A673 (cell line): ENCODE measurements around the gene EXOC6. TPM values are rescaled to one million over a fixed set of nuclear protein-coding genes. Genes with fewer than 3 reads are reported as not detected.

Experiments used
- BruUV-seq: library from RNA; stranded (reverse); fragments of 400-500 nt; replicated peaks from 2 replicates; lab custom pipeline; 2021; lab: Mats Ljungman, UMichigan
- CTCF ChIA-PET: fragments of 300-600 bp; sonication (Branson Sonifier 250); formaldehyde crosslinking; loops from one replicate; lab custom pipeline; 2022; ENCODE audit warnings: antibody characterized with exemption; lab: Charles Lee
- POLR2A ChIA-PET: fragments of 300-600 bp; sonication (Branson Sonifier 250); formaldehyde crosslinking; loops from one replicate; lab custom pipeline; 2022; ENCODE audit warnings: antibody characterized with exemption; ENCODE audit not compliant: low non-redundant PET; lab: Charles Lee
- DNase-seq: peaks from one replicate; pipeline ENCODE4 v3.0.0-alpha.2; 2015; ENCODE audit warnings: low spot score
- H3K27ac ChIP-seq: fragments of 200-600 bp; sonication (generic); 2 replicates; pipeline ENCODE4 v1.5.1; 2016; ENCODE audit warnings: mixed run types, low read depth, mild to moderate bottlenecking, mixed read lengths, antibody characterized with exemption, low read length; ENCODE audit not compliant: poor library complexity, severe bottlenecking
- H3K27me3 ChIP-seq: fragments of 200-600 bp; sonication (generic); replicated peaks from 2 replicates; pipeline ENCODE4 v1.6.1; 2017; ENCODE audit warnings: mixed run types, low read depth, mild to moderate bottlenecking, mixed read lengths, antibody characterized with exemption, low read length; ENCODE audit not compliant: insufficient read depth, poor library complexity
- H3K36me3 ChIP-seq: fragments of 200-600 bp; sonication (generic); 2 replicates; pipeline ENCODE4 v1.6.1; 2016; ENCODE audit warnings: mixed run types, mild to moderate bottlenecking, mixed read lengths, antibody characterized with exemption, low read length; ENCODE audit not compliant: insufficient read depth, poor library complexity, severe bottlenecking
- H3K4me1 ChIP-seq: fragments of 200-600 bp; sonication (generic); 2 replicates; pipeline ENCODE4 v1.6.1; 2017; ENCODE audit warnings: mixed run types, mild to moderate bottlenecking, mixed read lengths, antibody characterized with exemption, low read length; ENCODE audit not compliant: insufficient read depth, poor library complexity, severe bottlenecking
- H3K4me3 ChIP-seq: fragments of 200-600 bp; sonication (generic); 2 replicates; pipeline ENCODE4 v1.5.1; 2016; ENCODE audit warnings: low read depth, mixed run types, mild to moderate bottlenecking, mixed read lengths, low read length; ENCODE audit not compliant: poor library complexity, severe bottlenecking
- H3K9me3 ChIP-seq: fragments of 200-600 bp; sonication (generic); 2 replicates; pipeline ENCODE4 v1.6.1; 2016; ENCODE audit warnings: mixed run types, low read depth, mild to moderate bottlenecking, mixed read lengths, antibody characterized with exemption, low read length; ENCODE audit not compliant: poor library complexity, severe bottlenecking
- CTCF ChIP-seq: fragments of 300-800, 200-600 bp; sonication (generic); conservative IDR thresholded peaks from 2 replicates; pipeline ENCODE4 v1.5.1; 2017; ENCODE audit warnings: low read depth, mild to moderate bottlenecking, antibody characterized with exemption, low read length, moderate library complexity, mixed read lengths
- EZH2 ChIP-seq: fragments of 200-600 bp; sonication (generic); IDR thresholded peaks from 2 replicates; pipeline ENCODE4 v1.6.1; 2017; ENCODE audit warnings: borderline replicate concordance, low read depth, mild to moderate bottlenecking, mixed read lengths, antibody characterized with exemption, low read length; ENCODE audit not compliant: poor library complexity, severe bottlenecking
- intact Hi-C: fragments of 100-400 bp; cut with micrococcal nuclease; formaldehyde crosslinking; loops from one replicate; pipeline ENCODE4 v1.10.0; 2022; ENCODE audit not compliant: unreplicated experiment
- total RNA-seq: library from RNA; stranded (reverse); gene quantifications from 2 replicates; pipeline ENCODE4 v1.2.3, GENCODE V29; 2021

Gene EXOC6
- total RNA-seq, 1 experiment from 2014 or later = 35.0 TPM

DNA sequence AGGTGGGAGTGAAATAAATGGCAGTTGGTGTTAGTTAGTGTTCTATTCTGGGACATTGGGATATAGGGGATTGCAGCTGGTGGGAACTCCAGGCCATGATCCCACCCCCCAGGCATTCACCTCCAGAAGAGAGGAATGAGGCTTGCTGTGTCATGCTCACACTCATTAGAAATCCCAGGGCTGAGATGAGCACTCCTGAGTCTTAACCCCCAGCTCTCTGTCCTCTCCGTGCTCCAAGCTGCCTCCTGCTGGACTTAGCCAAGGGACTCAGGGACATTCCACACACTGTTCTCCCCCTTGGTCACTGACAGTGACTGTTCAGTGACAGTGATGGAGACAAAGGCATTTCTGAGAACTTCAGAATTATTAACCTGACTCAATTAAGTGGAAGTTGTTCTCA lies 246.9 kb downstream of the EXOC6 start:
- Histone ChIP-seq H3K27me3 (no peaks in the 10 kb centered on the region), H3K36me3 (no peaks in the 10 kb centered on the region), H3K4me1 (no peaks in the 10 kb centered on the region), H3K4me3 (no peak overlapping the region), H3K27ac (no peak overlapping the region), H3K9me3 (no peaks in the 10 kb centered on the region)
- no peak for DNase-seq
- POLR2A ChIA-PET = no interaction called here
- intact Hi-C loops = no loop called here
- no peak for TF ChIP-seq EZH2
- TF ChIP-seq CTCF = no peak
- no TSS peak for BruUV-seq
- CTCF ChIA-PET = no interaction called here

- no peak for TF ChIP-seq CTCF
- no peak for TF ChIP-seq EZH2
- ChIA-PET CTCF (no interaction called here), POLR2A (no interaction called here)
- intact Hi-C loops = no loop called here
- no peaks in the 10 kb centered on the region for H3K36me3 ChIP-seq
- H3K27me3 ChIP-seq = no peaks in the 10 kb centered on the region
- no peaks in the 10 kb centered on the region for H3K9me3 ChIP-seq
- no peak for DNase-seq
- no peaks in the 10 kb centered on the region for H3K4me1 ChIP-seq
- no TSS peak for BruUV-seq
- H3K4me3 ChIP-seq = no peak overlapping the region
- no peak overlapping the region for H3K27ac ChIP-seq
Observed at GRCh38 chr10:93096901-93097300, 248.6 kb downstream of the EXOC6 start.

DNA sequence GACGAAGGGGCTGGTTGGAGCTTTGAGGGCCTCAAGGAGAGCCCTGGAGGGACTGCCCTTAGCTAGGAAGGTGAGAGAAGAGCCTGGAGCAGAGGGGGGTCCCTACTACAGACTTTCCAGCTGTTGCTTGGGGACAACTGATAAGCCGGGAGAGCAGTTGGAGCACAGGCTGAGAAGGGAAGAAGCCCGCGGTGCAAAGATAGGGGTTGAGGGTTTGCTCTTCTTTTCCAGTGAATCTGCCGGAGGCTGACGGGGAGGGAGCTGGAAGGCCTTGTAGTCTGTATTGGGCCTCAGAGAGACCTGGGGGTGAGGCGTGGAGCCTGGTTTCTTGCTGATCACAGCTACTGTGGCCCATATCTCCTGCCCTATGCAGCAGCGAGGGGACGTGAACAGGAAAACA lies 249.1 kb downstream of the EXOC6 start:
- Histone ChIP-seq H3K9me3 (no peaks in the 10 kb centered on the region), H3K4me1 (no peaks in the 10 kb centered on the region), H3K36me3 (no peaks in the 10 kb centered on the region), H3K4me3 (no peak overlapping the region), H3K27me3 (no peaks in the 10 kb centered on the region), H3K27ac (no peak overlapping the region)
- ChIA-PET CTCF (no interaction called here), POLR2A (no interaction called here)
- DNase-seq = no peak
- intact Hi-C loops = no loop called here
- TF ChIP-seq CTCF (no peak), EZH2 (no peak)
- BruUV-seq = no TSS peak
